ENCODE data around the gene SIRT7.
A peak's percentile ranks its signal among the peaks of the same experiment; 100 is the strongest.

Gene SIRT7

GRCh38 chr17:81940538-81941483 lies 22.8 kb upstream of the SIRT7 start:
- peak; percentile 16 for DNase-seq
- H3K9me3 ChIP-seq (ENCODE audit: severe bottlenecking): peaks cover 4% of the 10 kb centered on the region
- no peak for TF ChIP-seq CTCF (IDR thresholded peaks at IDR 0.05; ENCODE audit: low read depth, low read length)
- H3K4me3 ChIP-seq (ENCODE audit: low read depth, low read length): no peak overlapping the region
- H3K36me3 ChIP-seq: peaks cover 2% of the 10 kb centered on the region
- H3K27me3 ChIP-seq (ENCODE audit: insufficient read depth, low read depth, severe bottlenecking): no peaks in the 10 kb centered on the region
- H3K27ac ChIP-seq: no peak overlapping the region; the same call in 1 of the 2 replicates

GRCh38 chr17:81939881-81940385 lies 22.0 kb upstream of the SIRT7 start:
- Histone ChIP-seq H3K27me3 (ENCODE audit: insufficient read depth, low read depth, severe bottlenecking) (no peaks in the 10 kb centered on the region), H3K36me3 (peaks cover 11% of the 10 kb centered on the region), H3K9me3 (ENCODE audit: severe bottlenecking) (peaks cover 4% of the 10 kb centered on the region), H3K27ac (no peak overlapping the region), H3K4me3 (ENCODE audit: low read depth, low read length) (no peak overlapping the region)
- TF ChIP-seq CTCF (IDR thresholded peaks at IDR 0.05; ENCODE audit: low read depth, low read length): no peak
- no peak for DNase-seq

DNA sequence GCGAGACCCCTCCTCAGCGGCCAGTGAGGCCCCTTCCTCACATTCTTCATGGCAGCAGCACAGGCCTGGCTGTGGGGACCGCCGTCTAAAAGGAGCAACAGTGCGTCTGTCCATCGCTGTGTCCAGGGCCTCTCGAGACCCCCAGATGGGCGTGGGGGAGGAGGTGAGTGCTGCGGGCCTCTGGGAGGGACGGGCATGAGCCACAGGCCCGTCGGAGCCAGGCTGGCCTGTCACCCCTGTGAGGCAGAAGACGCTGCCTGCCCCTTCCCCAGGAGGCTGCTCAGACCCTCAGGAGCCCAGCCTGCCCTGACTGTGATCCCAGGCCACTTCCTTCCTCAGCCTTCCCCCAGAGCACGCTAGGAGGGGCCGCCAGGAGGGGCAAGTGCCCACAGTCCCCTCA lies 21.2 kb upstream of the SIRT7 start:
- no peak for DNase-seq
- TF ChIP-seq CTCF (IDR thresholded peaks at IDR 0.05; ENCODE audit: low read depth, low read length): no peak
- H3K27me3 ChIP-seq (ENCODE audit: insufficient read depth, low read depth, severe bottlenecking): no peaks in the 10 kb centered on the region
- no peaks in the 10 kb centered on the region for H3K9me3 ChIP-seq (ENCODE audit: severe bottlenecking)
- H3K4me3 ChIP-seq (ENCODE audit: low read depth, low read length): no peak overlapping the region
- H3K36me3 ChIP-seq: peaks cover 18% of the 10 kb centered on the region
- no peak overlapping the region; the same call in 1 of the 2 replicates for H3K27ac ChIP-seq

GRCh38 chr17:81935709-81936084 lies 17.7 kb upstream of the SIRT7 start:
- H3K27me3 ChIP-seq (ENCODE audit: insufficient read depth, low read depth, severe bottlenecking): no peaks in the 10 kb centered on the region
- H3K27ac ChIP-seq: no peak overlapping the region
- H3K4me3 ChIP-seq (ENCODE audit: low read depth, low read length): no peak overlapping the region
- DNase-seq: no peak
- no peaks in the 10 kb centered on the region for H3K9me3 ChIP-seq (ENCODE audit: severe bottlenecking)
- TF ChIP-seq CTCF (IDR thresholded peaks at IDR 0.05; ENCODE audit: low read depth, low read length): no peak
- peaks cover 36% of the 10 kb centered on the region for H3K36me3 ChIP-seq

- Histone ChIP-seq H3K4me3 (ENCODE audit: low read depth, low read length) (no peak overlapping the region), H3K27me3 (ENCODE audit: insufficient read depth, low read depth, severe bottlenecking) (no peaks in the 10 kb centered on the region), H3K9me3 (ENCODE audit: severe bottlenecking) (no peaks in the 10 kb centered on the region), H3K36me3 (peaks cover 38% of the 10 kb centered on the region), H3K27ac (no peak overlapping the region)
- DNase-seq: peak; percentile 19
- TF ChIP-seq CTCF (IDR thresholded peaks at IDR 0.05; ENCODE audit: low read depth, low read length): no peak
These were observed 17.1 kb upstream of the SIRT7 start for GRCh38 chr17:81934850-81935708.
